HCT116 (cell line): ENCODE data around the gene PPP4R3A. TPM values are rescaled to one million over a fixed set of nuclear protein-coding genes. Genes with fewer than 3 reads are reported as not detected.

ENCODE experiments used
- ATAC-seq: fragments of 200-7000 bp; cut with Tn5 transposase; 2 replicates; pipeline ENCODE4 v1.9.1; 2020; ENCODE audit warnings: mild to moderate bottlenecking, moderate library complexity
- BruUV-seq: library from RNA; stranded (reverse); fragments of 400-500 nt; replicated peaks from 2 replicates; lab custom pipeline; 2021; lab: Mats Ljungman, UMichigan
- CTCF ChIA-PET: fragments of 300-600 bp; sonication (Branson Sonifier 250); formaldehyde crosslinking; loops from one replicate; lab custom pipeline; 2021; ENCODE audit warnings: antibody characterized with exemption; lab: Charles Lee
- POLR2A ChIA-PET: fragments of 300-600, 350-600 bp; sonication (Branson Sonifier 250); formaldehyde crosslinking; loops from one replicate; lab custom pipeline; 2021; ENCODE audit warnings: antibody characterized with exemption; lab: Charles Lee
- RAD21 ChIA-PET, 2 experiments: fragments of 300-600 bp; sonication (Branson Sonifier 250); formaldehyde crosslinking; loops; one replicate each; lab custom pipeline; 2023; ENCODE audit warnings: low total read pairs in 2 of 2; ENCODE audit not compliant: uncharacterized antibody in 2 of 2, unreplicated experiment in 2 of 2, low non-redundant PET in 1 of 2; lab: Charles Lee
- DNase-seq: peaks from one replicate; pipeline ENCODE4 v3.0.0-alpha.2; 2010; ENCODE audit warnings: low read depth, low spot score
- H2AFZ ChIP-seq: fragments of 200-600 bp; shearing (Covaris generic), sonication (generic); 2 replicates; pipeline ENCODE4 v1.6.1; 2017; ENCODE audit warnings: low read depth, mixed run types, mixed read lengths, antibody characterized with exemption, low read length; ENCODE audit not compliant: poor library complexity, severe bottlenecking
- H3K27ac ChIP-seq: 2 replicates; pipeline ENCODE4 v1.5.1; 2012; ENCODE audit warnings: low read depth, low read length
- H3K27me3 ChIP-seq: fragments of 200-600 bp; sonication (generic); 2 replicates; pipeline ENCODE4 v1.6.1; 2016; ENCODE audit warnings: mixed run types, low read length, mixed read lengths; ENCODE audit not compliant: insufficient read depth
- H3K36me3 ChIP-seq, 2 experiments: fragments of 200-500 bp in 1 of 2; fragments of 200-600 bp in 1 of 2; sonication (Bioruptor generic) in 1 of 2; sonication (generic) in 1 of 2; 2 replicates each; pipeline versions ENCODE4 v1.5.1 to v1.6.1; 2014 to 2016; ENCODE audit warnings: low read length in 2 of 2, inconsistent platforms in 1 of 2, mixed read lengths in 1 of 2, mixed run types in 1 of 2; ENCODE audit not compliant: insufficient read depth in 2 of 2, control insufficient read depth in 1 of 2
- H3K4me1 ChIP-seq, 2 experiments: fragments of 200-600 bp in 1 of 2; sonication (generic) in 1 of 2; 2 replicates each; pipeline versions ENCODE4 v1.5.1 to v1.6.1; 2012 to 2017; ENCODE audit warnings: low read length in 2 of 2, inconsistent platforms in 1 of 2, mild to moderate bottlenecking in 1 of 2, mixed read lengths in 1 of 2, mixed run types in 1 of 2, moderate library complexity in 1 of 2; ENCODE audit not compliant: insufficient read depth in 2 of 2, control insufficient read depth in 1 of 2
- H3K4me2 ChIP-seq: fragments of 200-600 bp; sonication (generic); 2 replicates; pipeline ENCODE4 v1.6.1; 2017; ENCODE audit warnings: mixed run types, low read length, mixed read lengths
- H3K4me3 ChIP-seq, 2 experiments: fragments of 200-600 bp in 1 of 2; sonication (generic) in 1 of 2; replicated peaks in 1 of 2; 2 replicates each; pipeline ENCODE4 v1.5.1; 2011 to 2016; ENCODE audit warnings: low read length in 2 of 2, control low read depth in 1 of 2, low read depth in 1 of 2, mild to moderate bottlenecking in 1 of 2, mixed read lengths in 1 of 2, mixed run types in 1 of 2
- H3K79me2 ChIP-seq: fragments of 200-600 bp; sonication (generic); 2 replicates; pipeline ENCODE4 v1.6.1; 2017; ENCODE audit warnings: mild to moderate bottlenecking, mixed run types, low read length, moderate library complexity, mixed read lengths; ENCODE audit not compliant: insufficient read depth
- H3K9ac ChIP-seq: fragments of 200-600 bp; sonication (generic); 2 replicates; pipeline ENCODE4 v1.6.1; 2016; ENCODE audit warnings: low read length, mixed read lengths
- H3K9me2 ChIP-seq: fragments of 200-600 bp; sonication (generic), shearing (Covaris generic); 2 replicates; pipeline ENCODE4 v1.6.1; 2017; ENCODE audit warnings: mixed run types, mild to moderate bottlenecking, moderate library complexity; ENCODE audit not compliant: insufficient read depth
- H3K9me3 ChIP-seq, 2 experiments: fragments of 200-500 bp in 1 of 2; fragments of 200-600 bp in 1 of 2; sonication (Bioruptor generic) in 1 of 2; sonication (generic) in 1 of 2; 2 replicates each; pipeline ENCODE4 v1.6.1; 2014 to 2017; ENCODE audit warnings: low read length in 2 of 2, mixed read lengths in 2 of 2, inconsistent platforms in 1 of 2, low read depth in 1 of 2, mild to moderate bottlenecking in 1 of 2, mixed run types in 1 of 2, moderate library complexity in 1 of 2; ENCODE audit not compliant: control insufficient read depth in 1 of 2, insufficient read depth in 1 of 2
- H4K20me1 ChIP-seq: fragments of 200-600 bp; sonication (generic), shearing (Covaris generic); 2 replicates; pipeline ENCODE4 v1.6.1; 2017; ENCODE audit warnings: mixed run types, mild to moderate bottlenecking, moderate library complexity; ENCODE audit not compliant: insufficient read depth
- ELF1 ChIP-seq: IDR thresholded peaks from 2 replicates; pipeline ENCODE4 v1.6.1; 2012; ENCODE audit warnings: low read depth, borderline replicate concordance
- EZH2phosphoT487 ChIP-seq: fragments of 200-600 bp; IDR thresholded peaks from 2 replicates; pipeline ENCODE4 v1.6.1; 2018; ENCODE audit warnings: antibody characterized with exemption, borderline replicate concordance
- JUND ChIP-seq: IDR thresholded peaks from 2 replicates; pipeline ENCODE4 v1.6.1; 2012
- RAD21 ChIP-seq: IDR thresholded peaks from 2 replicates; pipeline ENCODE4 v1.6.1; 2012; ENCODE audit warnings: low read depth, mild to moderate bottlenecking
- SIN3A ChIP-seq: IDR thresholded peaks from 2 replicates; pipeline ENCODE4 v1.6.1; 2012; ENCODE audit warnings: low read depth
- SRF ChIP-seq: IDR thresholded peaks from 2 replicates; pipeline ENCODE4 v1.6.1; 2012; ENCODE audit warnings: low read depth
- ZBTB33 ChIP-seq: IDR thresholded peaks from 2 replicates; pipeline ENCODE4 v1.6.1; 2011; ENCODE audit warnings: mild to moderate bottlenecking, low read length, moderate library complexity; ENCODE audit not compliant: insufficient replicate concordance; ENCODE audit errors: extremely low read depth
- ZNF274 ChIP-seq: fragments of 200-500 bp; sonication (Bioruptor generic); IDR thresholded peaks from 2 replicates; pipeline ENCODE4 v1.6.1; 2014; ENCODE audit warnings: mild to moderate bottlenecking, low read depth, low read length, inconsistent platforms
- intact Hi-C: fragments of 100-400 bp; cut with micrococcal nuclease; formaldehyde crosslinking; loops from 2 replicates; pipeline ENCODE4 v1.10.0; 2022
- total RNA-seq: library from RNA; stranded (reverse); gene quantifications from one replicate; pipeline ENCODE4 v1.2.1, GENCODE V29; 2021; ENCODE audit not compliant: unreplicated experiment

PPP4R3A gene
- total RNA-seq, 1 experiment from 2014 or later = 67.7 TPM

DNA sequence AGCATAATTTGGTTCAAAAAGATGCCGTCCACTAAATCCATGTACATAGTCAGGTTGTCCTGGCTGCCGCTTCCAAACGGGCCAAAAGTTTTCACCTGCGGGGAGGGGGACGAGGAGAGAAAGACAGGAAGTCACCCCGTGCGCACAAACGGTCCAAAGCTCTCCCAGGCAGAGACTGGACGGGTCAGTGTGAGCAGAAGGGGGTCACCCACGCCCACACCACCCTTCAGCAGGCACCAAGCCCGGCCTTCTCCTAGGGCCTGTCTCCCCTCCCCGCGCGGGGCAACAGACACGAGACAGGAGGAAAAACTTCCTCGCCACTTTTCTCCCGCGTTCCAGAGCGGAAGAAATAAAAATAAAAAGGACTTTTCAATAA, 93.4 kb downstream of the PPP4R3A start:
- RAD21 ChIA-PET = no interaction called here
- DNase-seq = no peak
- CTCF ChIA-PET = interaction anchor here (2.4 kb wide), 1 partner anchor 93 kb away, joined by 11 read pairs; no protein-coding TSS in a partner anchor

More for the DNA sequence above, 93.4 kb downstream of the PPP4R3A start:
- TF ChIP-seq RAD21 = no peak
- no peak for TF ChIP-seq EZH2phosphoT487
- no peak for TF ChIP-seq JUND
- no peak for TF ChIP-seq SIN3A
- no peak for TF ChIP-seq ZBTB33
- TF ChIP-seq ELF1 = no peak
- no peak for TF ChIP-seq SRF
- TF ChIP-seq ZNF274 = no peak
- H2AFZ ChIP-seq = no peak overlapping the region
- ATAC-seq = no peak
- peak overlapping the region; percentile 72 for H3K4me2 ChIP-seq
- intact Hi-C loops = loop anchor here (5.0 kb wide), 1 partner anchor 496 kb away; no protein-coding TSS in a partner anchor
- H3K79me2 ChIP-seq = peaks cover 10% of the 10 kb centered on the region; the same call in 1 of the 2 replicates
- no peak overlapping the region; the same call in 1 of the 2 replicates for H3K27ac ChIP-seq
- POLR2A ChIA-PET = no interaction called here
- H3K9me3 ChIP-seq = no peaks in the 10 kb centered on the region
- H3K9me2 ChIP-seq = no peaks in the 10 kb centered on the region
- peak overlapping the region; percentile 70 to 77 for H3K4me3 ChIP-seq
- H4K20me1 ChIP-seq = no peaks in the 10 kb centered on the region
- BruUV-seq = no TSS peak
- no peaks in the 10 kb centered on the region for H3K27me3 ChIP-seq
- peak overlapping the region; percentile 71 for H3K9ac ChIP-seq
- H3K4me1 ChIP-seq = peaks cover 11 to 29% of the 10 kb centered on the region in 2 experiments
- H3K36me3 ChIP-seq = no peaks in the 10 kb centered on the region
